B cell (primary cell): ENCODE data around the gene NAXD.
"Not testable (repeated sequence)": the region's sequence is repeated elsewhere in the genome, so short reads cannot be mapped to it uniquely, and the experiment has no call there.

Experiments
- EZH2 ChIP-seq: IDR thresholded peaks from 2 replicates; pipeline ENCODE4 v1.6.1; 2012; ENCODE audit warnings: borderline replicate concordance, low read depth, mild to moderate bottlenecking, moderate library complexity, low read length; ENCODE audit not compliant: insufficient read depth, poor library complexity, severe bottlenecking
- TF ChIP-seq, protein P1 (sequence below): fragments of 200-600 bp; IDR thresholded peaks from one replicate; pipeline ENCODE4 v1.8.0; 2022; ENCODE audit warnings: antibody characterized with exemption, mild to moderate bottlenecking

DNA sequence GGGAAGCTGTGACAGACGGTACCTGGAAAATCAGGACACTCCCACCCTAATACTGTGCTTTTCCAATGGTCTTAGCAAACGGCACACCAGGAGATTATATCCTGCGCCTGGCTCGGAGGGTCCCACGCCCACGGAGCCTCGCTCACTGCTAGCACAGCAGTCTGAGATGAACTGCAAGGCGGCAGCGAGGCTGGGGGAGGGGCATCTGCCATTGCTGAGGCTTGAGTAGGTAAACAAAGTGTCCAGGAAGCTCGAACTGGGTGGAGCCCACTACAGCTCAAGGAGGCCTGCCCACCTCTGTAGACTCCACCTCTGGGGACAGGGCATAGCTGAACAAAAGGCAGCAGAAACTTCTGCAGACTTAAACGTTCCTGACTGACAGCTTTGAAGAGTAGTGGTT, 54.5 kb downstream of the NAXD start:
- TF ChIP-seq EZH2 = not testable (repeated sequence)
- TF ChIP-seq, protein P1, sequence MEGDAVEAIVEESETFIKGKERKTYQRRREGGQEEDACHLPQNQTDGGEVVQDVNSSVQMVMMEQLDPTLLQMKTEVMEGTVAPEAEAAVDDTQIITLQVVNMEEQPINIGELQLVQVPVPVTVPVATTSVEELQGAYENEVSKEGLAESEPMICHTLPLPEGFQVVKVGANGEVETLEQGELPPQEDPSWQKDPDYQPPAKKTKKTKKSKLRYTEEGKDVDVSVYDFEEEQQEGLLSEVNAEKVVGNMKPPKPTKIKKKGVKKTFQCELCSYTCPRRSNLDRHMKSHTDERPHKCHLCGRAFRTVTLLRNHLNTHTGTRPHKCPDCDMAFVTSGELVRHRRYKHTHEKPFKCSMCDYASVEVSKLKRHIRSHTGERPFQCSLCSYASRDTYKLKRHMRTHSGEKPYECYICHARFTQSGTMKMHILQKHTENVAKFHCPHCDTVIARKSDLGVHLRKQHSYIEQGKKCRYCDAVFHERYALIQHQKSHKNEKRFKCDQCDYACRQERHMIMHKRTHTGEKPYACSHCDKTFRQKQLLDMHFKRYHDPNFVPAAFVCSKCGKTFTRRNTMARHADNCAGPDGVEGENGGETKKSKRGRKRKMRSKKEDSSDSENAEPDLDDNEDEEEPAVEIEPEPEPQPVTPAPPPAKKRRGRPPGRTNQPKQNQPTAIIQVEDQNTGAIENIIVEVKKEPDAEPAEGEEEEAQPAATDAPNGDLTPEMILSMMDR = not testable (repeated sequence)
